Dermis blood vessel endothelial cell (primary cell): Measurements from ENCODE around the gene MKLN1. TPM values are rescaled to one million over a fixed set of nuclear protein-coding genes. Genes with fewer than 3 reads are reported as not detected.

Experiments used
- DNase-seq: peaks from one replicate; pipeline ENCODE4 v3.0.0; 2010
- total RNA-seq: library from RNA; depleted of rRNA; stranded (reverse); fragments of >200 nt; gene quantifications from 2 replicates; pipeline ENCODE4 v1.2.3, GENCODE V29; 2014

The MKLN1 gene
- total RNA-seq, 1 donor from 2014 or later, result 34.5 TPM

- no peak for DNase-seq
Measured at GRCh38 chr7:131471250-131472004, 143.8 kb downstream of the MKLN1 start.

- no peak for DNase-seq
Measured at GRCh38 chr7:131476740-131477139, 149.1 kb downstream of the MKLN1 start.

- DNase-seq, result peak; percentile 69
Measured at GRCh38 chr7:131480384-131481315, 153.0 kb downstream of the MKLN1 start.

- DNase-seq, result no peak
Measured at GRCh38 chr7:131482800-131483199, 155.1 kb downstream of the MKLN1 start.

GRCh38 chr7:131483586-131483985 lies 155.9 kb downstream of the MKLN1 start:
- no peak for DNase-seq

GRCh38 chr7:131486346-131486745 lies 158.7 kb downstream of the MKLN1 start:
- peak; percentile 74 for DNase-seq

- no peak for DNase-seq
Measured at GRCh38 chr7:131487217-131487616, 159.5 kb downstream of the MKLN1 start.

- peak; percentile 59 for DNase-seq
Measured at GRCh38 chr7:131488361-131488760, 160.7 kb downstream of the MKLN1 start.

- DNase-seq, result no peak
Measured at GRCh38 chr7:131489196-131489595, 161.5 kb downstream of the MKLN1 start.

- no peak for DNase-seq
Measured at GRCh38 chr7:131489881-131490280, 162.2 kb downstream of the MKLN1 start.

GRCh38 chr7:131493081-131493480 lies 165.4 kb downstream of the MKLN1 start:
- no peak for DNase-seq

- DNase-seq, result no peak
Measured at GRCh38 chr7:131493581-131493980, 165.9 kb downstream of the MKLN1 start.

- DNase-seq, result no peak
Measured at GRCh38 chr7:131494182-131494581, 166.5 kb downstream of the MKLN1 start.

GRCh38 chr7:131495669-131496498 lies 168.2 kb downstream of the MKLN1 start:
- no peak for DNase-seq

GRCh38 chr7:131497454-131497853 lies 169.8 kb downstream of the MKLN1 start:
- no peak for DNase-seq

GRCh38 chr7:131498237-131498885 lies 170.7 kb downstream of the MKLN1 start:
- no peak for DNase-seq

- no peak for DNase-seq
Measured at GRCh38 chr7:131499801-131500200, 172.1 kb downstream of the MKLN1 start.

GRCh38 chr7:131500357-131500756 lies 172.7 kb downstream of the MKLN1 start:
- no peak for DNase-seq

- DNase-seq, result no peak
Measured at GRCh38 chr7:131501422-131501821, 173.7 kb downstream of the MKLN1 start.

GRCh38 chr7:131501930-131502685 lies 174.4 kb downstream of the MKLN1 start:
- DNase-seq, result no peak

- peak; percentile 55 for DNase-seq
Measured at GRCh38 chr7:131502810-131503508, 175.3 kb downstream of the MKLN1 start.
